GM19468 (cell line): ENCODE data around the gene DCLK1.
"Not testable (repeated sequence)": the region's sequence is repeated elsewhere in the genome, so short reads cannot be mapped to it uniquely, and the experiment has no call there.

Source experiments
- ATAC-seq: cut with Tn5 transposase; IDR thresholded peaks from one replicate; pipeline ENCODE4 v1.9.1; 2021; ENCODE audit warnings: mild to moderate bottlenecking, moderate library complexity, moderate number of reproducible peaks; ENCODE audit not compliant: unreplicated experiment; ENCODE audit errors: extremely low read depth

DCLK1 gene

GRCh38 chr13:36089130-36089647 lies 42.0 kb downstream of the DCLK1 start:
- no peak for ATAC-seq

GRCh38 chr13:36088463-36088862 lies 42.7 kb downstream of the DCLK1 start:
- ATAC-seq, result no peak

GRCh38 chr13:36088001-36088400 lies 43.2 kb downstream of the DCLK1 start:
- ATAC-seq, result no peak

GRCh38 chr13:36086117-36086516 lies 45.1 kb downstream of the DCLK1 start:
- no peak for ATAC-seq

GRCh38 chr13:36084131-36084530 lies 47.1 kb downstream of the DCLK1 start:
- ATAC-seq, result no peak

- ATAC-seq, result no peak
Observed at GRCh38 chr13:36082806-36083205, 48.4 kb downstream of the DCLK1 start.

- ATAC-seq, result no peak
Observed at GRCh38 chr13:36082396-36082795, 48.8 kb downstream of the DCLK1 start.

- no peak for ATAC-seq
Observed at GRCh38 chr13:36076211-36076610, 55.0 kb downstream of the DCLK1 start.

GRCh38 chr13:36074659-36075058 lies 56.5 kb downstream of the DCLK1 start:
- ATAC-seq, result no peak

GRCh38 chr13:36072152-36072935 lies 58.8 kb downstream of the DCLK1 start:
- no peak for ATAC-seq

- ATAC-seq, result not testable (repeated sequence)
Observed at GRCh38 chr13:36070504-36071192, 60.5 kb downstream of the DCLK1 start.

- no peak for ATAC-seq
Observed at GRCh38 chr13:36069881-36070366, 61.3 kb downstream of the DCLK1 start.

GRCh38 chr13:36068991-36069390 lies 62.2 kb downstream of the DCLK1 start:
- no peak for ATAC-seq

- no peak for ATAC-seq
Observed at GRCh38 chr13:36068566-36068965, 62.6 kb downstream of the DCLK1 start.

GRCh38 chr13:36067746-36068381 lies 63.3 kb downstream of the DCLK1 start:
- no peak for ATAC-seq

GRCh38 chr13:36062249-36062648 lies 68.9 kb downstream of the DCLK1 start:
- ATAC-seq, result no peak

- ATAC-seq, result no peak
Observed at GRCh38 chr13:36061621-36062020, 69.6 kb downstream of the DCLK1 start.

GRCh38 chr13:36061054-36061453 lies 70.1 kb downstream of the DCLK1 start:
- ATAC-seq, result no peak

GRCh38 chr13:36059321-36059720 lies 71.9 kb downstream of the DCLK1 start:
- ATAC-seq, result no peak

GRCh38 chr13:36058116-36058515 lies 73.1 kb downstream of the DCLK1 start:
- ATAC-seq, result no peak

GRCh38 chr13:36057547-36057946 lies 73.6 kb downstream of the DCLK1 start:
- ATAC-seq, result no peak
